DMS153 treated with DMSO at 0.1 percent for 48 hours (cell line): ENCODE data around the gene RASGRP2.
"Not testable (repeated sequence)": the region's sequence is repeated elsewhere in the genome, so short reads cannot be mapped to it uniquely, and the experiment has no call there.

ENCODE experiments used
- DNase-seq: peaks from one replicate; lab custom pipeline; 2025; ENCODE audit not compliant: unreplicated experiment; lab: John Stamatoyannopoulos, UW

RASGRP2 gene

GRCh38 chr11:64720640-64721358 lies 23.1 kb downstream of the RASGRP2 start:
- DNase-seq: no peak

DNA sequence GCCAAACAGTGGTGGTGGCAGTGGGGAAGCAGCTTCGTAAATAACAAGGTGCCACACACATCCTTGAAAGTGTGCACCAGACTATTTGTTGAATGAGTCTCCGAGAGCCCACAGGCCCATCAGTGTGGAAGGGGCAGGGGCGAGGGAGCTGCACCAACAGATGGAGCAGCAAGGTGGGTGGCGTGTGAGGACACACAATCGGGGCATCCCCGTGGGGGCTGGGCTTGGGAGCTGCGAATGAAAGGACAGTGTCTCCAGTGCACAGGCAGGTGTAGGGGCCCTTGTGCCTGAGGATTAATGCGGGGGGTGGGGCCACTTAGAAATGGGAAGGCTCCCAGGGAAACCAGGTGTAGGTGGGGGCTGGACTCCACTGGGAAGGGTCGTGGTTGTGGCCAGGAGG lies 23.8 kb downstream of the RASGRP2 start:
- no peak for DNase-seq

GRCh38 chr11:64719406-64719805 lies 24.5 kb downstream of the RASGRP2 start:
- DNase-seq: no peak

DNA sequence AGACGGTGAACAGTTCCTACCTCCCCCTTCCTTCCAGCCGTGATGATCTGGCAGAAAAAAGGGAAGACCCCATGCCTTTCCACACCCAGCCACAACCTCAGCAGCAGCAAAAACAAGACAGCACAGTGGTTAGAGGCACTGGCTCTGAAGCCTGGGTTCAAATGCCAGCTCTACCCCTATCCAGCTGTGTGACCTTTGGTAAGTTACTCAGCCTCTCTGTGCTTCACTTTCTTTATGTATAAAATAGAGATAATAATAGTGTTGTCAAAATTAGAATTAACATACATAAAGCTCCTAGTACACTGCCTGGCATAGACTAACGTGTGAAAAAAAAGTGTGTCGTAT lies 25.2 kb downstream of the RASGRP2 start:
- no peak for DNase-seq

- DNase-seq: no peak
Observed at GRCh38 chr11:64718084-64718779, 25.7 kb downstream of the RASGRP2 start.

- DNase-seq: no peak
Observed at GRCh38 chr11:64717268-64717578, 26.7 kb downstream of the RASGRP2 start.

GRCh38 chr11:64716473-64717267 lies 27.3 kb downstream of the RASGRP2 start:
- no peak for DNase-seq

- DNase-seq: no peak
Observed at GRCh38 chr11:64715756-64716472, 28.0 kb downstream of the RASGRP2 start.

DNA sequence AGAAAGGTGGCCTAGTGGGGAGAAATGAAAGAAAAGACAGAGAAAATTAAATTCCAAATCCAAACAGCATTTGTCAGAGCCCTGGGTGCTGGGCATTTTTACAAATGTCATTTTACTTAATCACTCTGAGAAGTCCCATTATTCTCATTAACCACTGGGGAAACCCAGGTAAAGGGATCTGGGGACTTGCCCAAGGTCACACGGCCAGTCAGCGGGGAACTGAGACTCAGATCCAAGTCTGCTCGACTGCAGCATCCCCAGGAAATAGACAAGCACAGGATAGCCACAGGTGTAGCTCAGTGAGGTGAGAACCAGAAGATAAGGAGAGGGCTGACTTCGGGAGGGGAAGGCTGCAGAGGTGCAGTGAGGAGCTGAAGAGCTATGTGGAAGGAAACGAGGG lies 28.8 kb downstream of the RASGRP2 start:
- DNase-seq: no peak

- DNase-seq: no peak
Observed at GRCh38 chr11:64714666-64715065, 29.3 kb downstream of the RASGRP2 start.

- no peak for DNase-seq
Observed at GRCh38 chr11:64713781-64714363, 30.1 kb downstream of the RASGRP2 start.

- no peak for DNase-seq
Observed at GRCh38 chr11:64713016-64713707, 30.8 kb downstream of the RASGRP2 start.

DNA sequence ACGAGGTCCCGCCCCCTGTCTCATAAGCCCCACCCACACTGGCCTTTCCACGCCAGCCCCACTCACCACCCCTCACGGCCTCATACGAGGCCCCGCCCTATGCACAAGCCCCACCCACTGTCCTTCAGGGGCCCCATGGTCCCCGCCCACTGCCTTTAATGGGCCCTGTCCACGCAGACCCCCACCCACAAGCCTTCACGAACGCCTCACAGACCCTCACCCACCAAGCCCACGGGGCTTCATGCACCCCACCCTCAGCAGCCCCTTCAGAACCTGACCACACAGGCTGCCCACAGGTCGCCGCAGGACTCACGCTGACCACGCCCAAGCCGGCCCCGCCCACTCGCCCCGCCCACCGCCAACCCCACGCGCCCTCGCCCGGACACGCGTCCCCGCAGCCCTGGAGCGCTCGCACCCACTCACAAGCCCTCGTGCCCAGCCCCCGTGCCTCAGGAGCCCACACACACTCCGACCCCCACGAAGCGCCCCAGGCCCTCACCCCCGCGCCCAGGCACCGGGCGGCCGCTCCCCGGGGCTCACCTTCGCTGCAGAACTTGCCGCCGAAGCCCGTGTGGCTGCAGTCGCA lies 31.4 kb downstream of the RASGRP2 start:
- no peak for DNase-seq

DNA sequence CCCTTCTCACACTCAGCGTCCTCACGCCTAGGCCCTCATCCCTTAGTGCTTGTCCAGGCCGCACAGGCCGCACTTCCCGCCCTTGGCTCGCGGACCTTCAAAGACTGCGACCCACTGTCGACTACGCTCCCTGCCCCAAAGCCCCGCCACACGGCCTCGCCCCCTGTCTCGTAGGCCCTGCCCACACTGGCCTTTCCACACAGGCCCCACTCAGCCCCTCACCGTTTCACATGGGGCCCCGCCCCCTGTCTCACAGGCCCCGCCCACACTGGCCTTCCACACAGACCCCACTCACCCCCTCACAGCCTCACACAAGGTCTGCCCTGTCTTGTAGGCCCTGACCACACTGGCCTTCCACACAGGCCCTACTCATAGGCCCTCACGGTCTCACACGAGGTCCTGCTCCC lies 32.0 kb downstream of the RASGRP2 start:
- no peak for DNase-seq

- DNase-seq: no peak
Observed at GRCh38 chr11:64711138-64711955, 32.6 kb downstream of the RASGRP2 start.

DNA sequence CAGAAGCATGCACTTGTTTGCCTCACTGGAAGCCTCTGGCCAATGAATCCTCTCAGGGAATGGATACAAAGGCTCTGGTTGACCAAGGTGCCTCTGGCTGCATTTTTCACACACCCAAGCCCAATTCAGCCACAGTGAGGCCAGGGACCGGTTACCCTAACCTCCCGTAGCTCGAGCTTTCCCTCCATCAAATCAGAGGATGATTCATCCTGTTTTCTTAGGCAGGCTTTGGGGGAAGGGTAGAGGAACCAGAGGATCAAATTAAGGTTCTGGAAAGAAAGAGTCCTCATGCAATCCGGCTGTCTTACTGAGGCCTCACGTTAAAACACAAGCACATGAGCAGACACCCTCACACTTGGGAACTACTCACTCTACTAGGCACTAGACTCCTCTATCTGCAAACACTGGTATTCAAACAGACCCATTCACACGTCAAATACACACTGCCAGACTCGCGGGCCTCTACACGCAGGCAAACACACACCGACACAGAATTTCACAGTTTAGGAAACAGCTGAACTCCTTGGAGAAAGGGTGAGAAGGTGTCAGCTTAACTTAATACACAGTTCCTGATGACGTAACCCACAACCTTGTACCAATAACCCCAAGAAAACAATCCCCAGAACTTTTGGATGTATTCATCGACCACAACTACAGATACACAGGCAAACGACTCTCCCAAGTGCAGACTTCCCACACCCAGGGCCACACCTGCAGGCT lies 33.4 kb downstream of the RASGRP2 start:
- DNase-seq: no peak

DNA sequence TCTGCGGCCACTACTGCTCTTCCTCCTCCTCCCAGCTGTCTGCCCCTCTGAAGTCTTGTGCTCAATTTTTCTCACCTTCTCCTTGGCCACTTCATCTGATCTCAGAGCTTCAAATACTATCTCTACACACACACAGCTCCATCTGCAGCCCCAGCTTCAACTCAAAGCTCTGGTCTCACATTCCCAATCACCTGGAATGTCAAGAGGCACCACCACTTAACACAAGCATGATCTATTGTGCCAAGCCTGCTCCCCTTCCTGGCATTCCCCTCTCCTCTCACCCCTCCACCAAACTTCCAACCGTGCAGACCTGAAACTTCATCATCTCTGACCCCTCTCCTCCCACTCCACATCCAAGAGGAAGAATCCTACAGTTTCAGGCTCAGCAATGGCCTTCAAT lies 38.4 kb downstream of the RASGRP2 start:
- no peak for DNase-seq

DNA sequence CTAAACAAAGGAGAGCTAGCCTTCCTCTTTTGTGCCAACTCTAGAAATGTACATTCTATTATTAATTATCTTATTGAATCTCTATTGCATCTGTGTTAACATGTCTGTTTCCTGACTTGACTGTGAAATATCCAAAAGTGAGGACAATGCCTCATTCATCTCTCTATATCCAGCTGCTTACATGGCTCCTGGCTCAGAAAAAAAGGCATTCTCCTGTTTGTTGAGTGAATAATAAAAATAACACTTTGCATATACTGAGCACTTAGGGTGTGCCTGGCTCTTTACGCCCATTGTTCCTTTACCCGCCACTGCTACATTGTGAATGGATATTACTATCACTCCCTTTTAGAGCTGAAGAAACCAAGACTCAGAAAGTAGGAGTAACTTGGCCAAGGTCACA lies 40.9 kb downstream of the RASGRP2 start:
- no peak for DNase-seq

GRCh38 chr11:64701956-64702355 lies 42.0 kb downstream of the RASGRP2 start:
- not testable (repeated sequence) for DNase-seq
